ENCODE results near the gene CPXM1.
"Not testable (repeated sequence)": the region's sequence is repeated elsewhere in the genome, so short reads cannot be mapped to it uniquely, and the experiment has no call there.

Gene CPXM1

GRCh38 chr20:2800521-2801285 is at the start of gene CPXM1:
Gene CPXM1 (minus strand): TSS chr20:2800627. CDS start chr20:2800572, 55 bp downstream.
- no peak for DNase-seq

DNA sequence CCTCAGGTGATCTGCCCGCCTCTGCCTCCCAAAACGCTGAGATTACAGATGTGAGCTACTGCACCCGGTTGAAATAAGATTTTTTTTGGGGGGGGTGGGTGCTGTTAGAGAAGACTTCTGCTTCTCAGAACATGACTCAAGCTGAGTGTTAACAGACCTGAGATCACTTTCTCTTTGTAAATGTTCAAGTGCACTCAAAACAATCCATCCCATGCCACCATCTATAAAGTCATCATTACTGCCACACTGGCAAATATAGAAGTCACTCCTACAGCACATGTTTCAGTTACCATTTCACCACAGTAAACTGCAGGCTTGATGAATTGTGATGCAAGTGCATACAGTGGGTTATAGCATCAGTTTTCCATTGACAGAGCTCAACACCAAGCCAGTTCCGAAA is 49.1 kb upstream of the CPXM1 start:
- no peak for DNase-seq

- DNase-seq, result no peak
Observed at GRCh38 chr20:2847802-2848201, 47.4 kb upstream of the CPXM1 start.

DNA sequence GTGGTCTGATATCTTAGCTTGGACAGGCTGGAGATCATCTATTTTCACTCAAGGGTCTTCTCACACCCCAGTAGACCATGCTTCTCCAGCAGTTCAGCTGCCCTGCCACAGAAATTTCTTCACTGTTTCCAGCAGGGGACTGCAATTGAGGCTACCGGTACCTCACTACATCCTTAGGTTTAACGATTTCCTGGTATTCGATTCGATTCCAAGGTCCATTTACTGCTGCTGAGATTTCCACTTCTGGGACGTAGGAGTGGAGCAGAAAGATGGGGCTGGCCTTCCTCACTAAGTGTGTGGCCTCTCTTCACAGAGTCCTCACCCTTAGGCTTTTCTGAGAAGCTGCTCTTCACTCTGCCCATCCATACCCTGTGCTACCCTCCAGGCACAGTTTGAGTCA is 46.3 kb upstream of the CPXM1 start:
- no peak for DNase-seq

DNA sequence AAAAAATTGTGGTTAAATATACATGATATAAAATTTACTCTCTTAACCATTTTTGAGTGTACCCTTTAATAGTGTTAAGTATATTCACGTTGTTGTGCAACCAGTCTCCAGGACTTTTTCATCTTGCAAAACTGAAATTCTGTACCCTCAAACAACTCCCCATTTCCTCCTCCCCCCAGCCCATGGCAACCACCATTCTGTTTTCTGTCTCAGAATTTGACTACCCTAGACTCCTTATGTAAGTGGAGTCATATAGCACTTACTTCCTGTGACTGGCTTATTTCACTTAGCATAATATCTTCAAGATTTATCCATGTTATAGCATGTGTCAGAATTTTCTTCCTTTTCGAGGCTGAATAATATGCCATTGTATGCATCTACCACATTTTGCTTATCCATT is 45.2 kb upstream of the CPXM1 start:
- DNase-seq, result no peak

DNA sequence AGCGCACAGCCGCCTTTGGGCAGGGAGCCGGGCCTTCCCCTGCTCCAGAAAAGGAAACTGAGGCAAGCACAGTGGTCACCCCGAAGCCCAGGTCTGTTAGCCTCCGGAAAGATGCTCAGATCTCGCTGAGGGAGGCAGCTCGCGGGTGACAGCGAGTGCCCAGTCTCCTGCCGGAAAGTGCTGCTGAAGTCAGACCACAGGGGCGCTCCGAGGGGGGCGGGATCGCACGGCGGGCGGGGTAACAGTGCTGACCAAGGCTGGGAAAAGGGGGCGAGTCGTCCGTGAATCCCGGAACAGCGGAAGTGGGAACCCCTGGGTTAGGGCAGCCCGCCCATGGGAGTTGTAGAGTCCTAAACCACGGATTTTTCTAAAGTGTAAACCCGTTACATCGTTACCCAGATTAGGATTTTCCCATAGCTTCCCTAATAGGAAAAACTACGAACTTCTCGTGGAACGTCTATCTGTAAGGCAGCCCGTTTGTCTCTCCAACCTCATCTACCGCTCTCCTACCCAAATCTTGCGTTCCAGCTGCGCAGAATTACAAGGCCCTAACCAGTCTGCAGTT is 40.6 kb upstream of the CPXM1 start:
- no peak for DNase-seq

DNA sequence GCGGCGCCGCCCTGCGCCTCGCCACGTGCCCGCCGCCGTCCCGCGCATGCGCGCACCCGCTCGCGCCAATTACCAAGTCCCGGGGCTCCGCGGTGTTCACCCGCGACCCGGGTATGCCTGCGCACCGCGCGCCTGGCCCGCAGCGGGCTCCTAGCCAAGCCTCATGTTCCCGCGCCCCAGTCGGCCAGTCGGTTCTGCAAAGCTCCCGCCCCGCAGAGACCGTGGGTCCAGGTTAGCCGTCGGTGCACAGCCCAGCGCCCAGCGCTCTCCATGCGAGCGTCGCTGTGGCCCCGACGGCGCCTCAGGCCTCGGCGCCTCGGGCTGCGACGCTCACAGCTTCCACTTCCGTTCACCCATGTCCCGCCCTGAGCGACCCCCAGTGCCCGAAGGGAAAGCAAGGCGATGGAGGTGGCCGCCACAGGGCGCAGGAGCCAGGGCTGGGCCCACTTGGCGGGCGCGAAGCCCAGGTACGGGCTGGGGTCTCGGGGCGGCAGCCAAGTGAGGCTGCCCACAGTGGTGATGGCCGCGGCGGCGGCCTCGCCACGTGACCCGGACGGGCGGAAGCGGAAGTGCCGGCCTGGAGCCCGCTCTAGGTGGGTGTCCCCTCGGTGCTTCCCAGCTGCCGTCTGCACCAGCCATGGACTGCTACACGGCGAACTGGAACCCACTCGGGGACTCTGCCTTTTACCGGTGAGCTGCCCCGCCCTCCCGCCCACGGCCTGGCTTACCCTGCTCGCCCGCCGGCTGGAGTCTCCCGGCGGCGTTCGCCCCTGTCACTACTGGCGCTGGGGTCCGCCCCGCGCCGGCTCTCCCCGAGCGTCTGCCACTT is 39.9 kb upstream of the CPXM1 start, which contains the start of the genes PCED1A and VPS16:
PCED1A (minus strand) TSS at position 518 of the 829 bp plus-strand sequence. CDS start 743 bp downstream, outside the sequence.
VPS16 (plus strand) TSS at position 608 of the 829 bp plus-strand sequence; CDS start at position 638, 30 bp downstream.
- peak; percentile 70 for DNase-seq

DNA sequence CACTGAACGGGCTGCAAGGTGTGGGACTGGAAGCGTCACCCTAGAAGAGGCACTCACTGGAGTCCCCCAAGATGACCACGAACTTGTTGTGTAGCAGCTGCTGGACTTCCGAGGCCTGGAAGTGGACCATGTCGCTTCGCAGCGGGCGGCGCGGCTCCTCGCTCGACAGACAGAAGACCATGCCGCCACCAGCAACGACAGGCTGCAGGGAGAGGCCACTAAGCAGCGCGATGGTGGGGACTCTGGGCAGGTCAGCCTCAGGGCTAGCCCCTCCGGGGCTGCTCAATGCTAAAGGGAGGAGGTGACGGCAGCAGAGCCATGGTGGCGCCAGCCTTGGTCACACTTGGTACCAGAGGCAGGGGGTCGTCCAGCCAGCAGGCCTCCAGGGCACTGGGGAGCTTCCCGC is 39.3 kb upstream of the CPXM1 start:
- DNase-seq, result no peak

GRCh38 chr20:2838847-2839671 is 38.6 kb upstream of the CPXM1 start:
- no peak for DNase-seq

GRCh38 chr20:2838170-2838797 is 37.9 kb upstream of the CPXM1 start:
- DNase-seq, result no peak

DNA sequence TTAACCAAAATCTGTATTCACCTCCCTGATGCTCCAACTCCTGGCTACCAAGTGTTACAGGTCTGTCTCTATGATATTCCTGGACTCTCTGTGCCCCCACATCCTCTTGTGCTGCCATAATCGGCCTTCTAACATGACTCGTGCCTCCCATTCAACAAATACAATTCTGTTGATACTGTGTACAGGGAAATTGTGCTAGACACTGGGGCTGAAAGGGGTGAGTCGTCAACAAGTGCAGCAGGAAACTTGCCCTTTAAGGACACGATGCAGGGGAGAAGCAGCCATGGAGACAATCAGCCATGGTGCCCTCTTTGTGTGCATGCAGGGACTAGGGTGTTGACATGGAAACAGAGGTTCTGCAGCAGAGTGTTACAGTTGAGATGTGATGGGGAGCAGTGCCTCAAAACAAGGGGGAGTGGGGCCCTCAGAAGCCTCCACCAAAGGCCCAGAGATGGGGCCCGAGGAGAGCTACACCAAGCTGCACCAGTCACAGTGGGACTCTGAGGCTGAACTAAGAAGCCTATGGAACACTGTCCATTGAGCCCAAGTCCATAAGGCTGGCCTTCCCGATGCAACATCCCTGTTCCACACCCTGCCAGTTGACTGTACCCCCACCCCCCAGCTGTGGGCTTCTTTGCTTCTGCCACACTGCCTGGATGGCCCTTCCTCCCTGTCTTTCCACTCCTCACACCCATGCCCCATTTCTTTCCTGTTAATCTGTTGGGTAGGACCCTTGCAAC is 37.0 kb upstream of the CPXM1 start:
- no peak for DNase-seq

- DNase-seq, result no peak
Observed at GRCh38 chr20:2836035-2836434, 35.6 kb upstream of the CPXM1 start.

DNA sequence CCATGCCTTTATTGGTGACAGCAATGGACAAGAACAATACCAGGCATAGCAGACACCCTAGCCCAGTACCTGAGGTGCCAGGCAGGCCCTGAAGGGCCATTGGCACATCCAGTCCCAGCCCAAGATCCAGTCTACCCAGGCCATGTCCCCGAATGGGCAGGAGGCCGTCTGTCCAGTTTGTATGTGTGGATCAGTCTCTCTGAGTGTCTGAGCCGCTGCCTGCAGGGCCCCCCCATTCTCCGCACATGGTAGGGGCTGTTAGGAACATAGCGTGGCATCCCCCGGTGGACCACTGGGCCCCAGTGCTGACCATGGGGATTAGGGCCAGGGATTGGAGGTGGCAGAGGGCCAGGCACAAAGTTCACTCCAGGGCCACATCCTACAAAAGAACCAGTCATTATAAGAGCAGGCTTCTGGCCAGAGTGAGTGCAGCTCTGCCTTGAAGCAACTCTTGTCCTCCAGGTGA is 34.9 kb upstream of the CPXM1 start:
- no peak for DNase-seq

DNA sequence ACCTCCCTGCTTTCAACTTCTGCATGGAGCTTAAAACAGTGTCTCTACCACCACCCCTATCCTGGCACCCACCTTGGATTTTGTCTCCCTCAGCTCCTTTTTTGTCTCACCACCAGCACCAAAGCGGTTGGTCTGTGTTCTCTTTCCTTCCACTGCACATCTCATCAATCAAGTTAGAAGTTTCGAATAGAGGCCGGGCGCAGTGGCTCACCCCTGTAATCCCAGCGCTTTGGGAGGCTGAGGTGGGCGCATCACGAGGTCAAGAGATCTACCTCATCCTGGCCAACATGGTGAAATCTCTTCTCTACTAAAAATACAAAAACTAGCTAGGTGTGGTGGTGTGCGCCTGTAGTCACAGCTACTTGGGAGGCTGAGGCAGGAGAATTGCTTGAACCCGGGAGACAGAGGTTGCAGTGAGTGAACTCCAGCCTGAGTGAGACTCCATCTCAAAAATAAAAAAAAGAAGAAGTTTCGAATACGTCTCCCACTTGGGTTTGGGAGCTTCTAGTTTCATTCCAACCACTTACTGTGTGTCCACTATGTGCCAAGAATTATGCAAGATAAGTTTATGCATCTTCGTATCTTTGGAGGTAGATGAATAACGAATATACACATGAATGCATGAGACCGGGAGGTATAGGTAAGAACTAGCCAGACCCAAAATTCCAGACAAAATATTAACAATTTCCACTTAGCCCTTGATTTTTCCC is 34.1 kb upstream of the CPXM1 start:
- DNase-seq, result no peak

GRCh38 chr20:2833761-2834160 is 33.3 kb upstream of the CPXM1 start:
- DNase-seq, result no peak

GRCh38 chr20:2831206-2831605 is 30.8 kb upstream of the CPXM1 start:
- DNase-seq, result not testable (repeated sequence)

DNA sequence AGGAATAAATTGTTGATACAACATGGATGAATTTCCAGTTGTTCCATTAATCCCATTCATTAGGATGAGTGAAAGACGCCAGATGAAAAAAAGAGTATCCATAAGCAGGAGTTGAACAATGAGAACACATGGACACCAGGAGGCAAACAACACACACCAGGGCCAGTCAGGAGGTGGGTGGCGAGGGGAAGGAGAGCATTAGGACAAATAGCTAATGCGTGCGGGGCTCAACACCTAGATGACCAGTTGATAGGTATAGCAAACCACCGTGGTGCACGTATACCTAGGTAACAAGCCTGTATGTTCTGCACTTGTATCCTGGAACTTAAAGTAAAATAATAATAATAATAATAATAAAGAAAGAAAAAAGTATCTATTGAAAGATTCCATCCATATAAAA is 28.9 kb upstream of the CPXM1 start:
- DNase-seq, result no peak

GRCh38 chr20:2826655-2827054 is 26.2 kb upstream of the CPXM1 start:
- DNase-seq, result no peak

GRCh38 chr20:2825761-2826160 is 25.3 kb upstream of the CPXM1 start:
- no peak for DNase-seq

- DNase-seq, result no peak
Observed at GRCh38 chr20:2822073-2822472, 21.6 kb upstream of the CPXM1 start.
